ENCODE measurements around the gene SULT1C2.

- TF ChIP-seq HNRNPLL (IDR thresholded peaks at IDR 0.05; ENCODE audit: low read depth, low read length, poor library complexity, severe bottlenecking) (no peak), PATZ1 (CRISPR knock-in tag; IDR thresholded peaks at IDR 0.05; ENCODE audit: borderline replicate concordance) (no peak), ELK1 (CRISPR knock-in tag; IDR thresholded peaks at IDR 0.05) (no peak), POLR2B (IDR thresholded peaks at IDR 0.05; ENCODE audit: low read depth, partially characterized antibody) (no peak)
These were observed 28.0 kb downstream of the SULT1C2 start for GRCh38 chr2:108316461-108317258.
